Stimulated activated CD4-positive, alpha-beta T cell treated with anti-CD3 and anti-CD28 coated beads, Interleukin-2, amount 100 ng/mL, for 48 hours (primary cell): Measurements from ENCODE around the gene FCHO1.

Experiments
- DNase-seq, 2 donors: peaks; one replicate each; pipeline ENCODE4 v3.0.0-alpha.2; 2020

The FCHO1 gene

GRCh38 chr19:17737690-17738153 is 13.6 kb upstream of the FCHO1 start:
- DNase-seq: no peak

- DNase-seq: no peak
Measured at GRCh38 chr19:17739121-17739875, 12.0 kb upstream of the FCHO1 start.

- DNase-seq: no peak
Measured at GRCh38 chr19:17741456-17741855, 9.8 kb upstream of the FCHO1 start.

- DNase-seq: no peak
Measured at GRCh38 chr19:17743874-17744580, 7.2 kb upstream of the FCHO1 start.

GRCh38 chr19:17747205-17748098 is 3.8 kb upstream of the FCHO1 start:
- peak; percentile 89 to 94 for DNase-seq

GRCh38 chr19:17748884-17749638 is 2.2 kb upstream of the FCHO1 start:
- DNase-seq: no peak

GRCh38 chr19:17749912-17750317 is 1.4 kb upstream of the FCHO1 start:
- DNase-seq: peak in 1 of 2 donors; percentile 39

GRCh38 chr19:17751912-17752273 is 616 bp downstream of the FCHO1 start:
- DNase-seq: no peak

GRCh38 chr19:17752865-17753639 is 1.8 kb downstream of the FCHO1 start:
- DNase-seq: no peak

- DNase-seq: no peak
Measured at GRCh38 chr19:17753976-17754375, 2.7 kb downstream of the FCHO1 start.

GRCh38 chr19:17754634-17755442 is 3.6 kb downstream of the FCHO1 start:
- no peak for DNase-seq

- DNase-seq: no peak
Measured at GRCh38 chr19:17755443-17755890, 4.2 kb downstream of the FCHO1 start.

- DNase-seq: no peak
Measured at GRCh38 chr19:17755977-17756670, 4.8 kb downstream of the FCHO1 start.

- no peak for DNase-seq
Measured at GRCh38 chr19:17757125-17757524, 5.8 kb downstream of the FCHO1 start.

- no peak for DNase-seq
Measured at GRCh38 chr19:17758515-17758914, 7.2 kb downstream of the FCHO1 start.

GRCh38 chr19:17761148-17761547 is 9.9 kb downstream of the FCHO1 start:
- DNase-seq: no peak

GRCh38 chr19:17762505-17763229 is 11.4 kb downstream of the FCHO1 start:
- no peak for DNase-seq

- no peak for DNase-seq
Measured at GRCh38 chr19:17764348-17764747, 13.1 kb downstream of the FCHO1 start.

GRCh38 chr19:17765069-17765618 is 13.9 kb downstream of the FCHO1 start:
- no peak for DNase-seq
